Fibroblast of villous mesenchyme (primary cell): ENCODE measurements around the gene CCDC148. TPM values are rescaled to one million over a fixed set of nuclear protein-coding genes. Genes with fewer than 3 reads are reported as not detected.

Experiments
- DNase-seq: peaks from one replicate; pipeline ENCODE4 v3.0.0-alpha.2; 2010; ENCODE audit warnings: low read depth
- H3K4me3 ChIP-seq: 2 replicates; pipeline ENCODE4 v1.5.1; 2011; ENCODE audit warnings: low read depth, mild to moderate bottlenecking, low read length
- total RNA-seq: library from RNA; depleted of rRNA; stranded (reverse); fragments of >200 nt; gene quantifications from 2 replicates; pipeline ENCODE4 v1.2.3, GENCODE V29; 2012
- TF ChIP-seq, protein P1 (sequence below): IDR thresholded peaks from 2 replicates; pipeline ENCODE4 v1.5.1; 2012; ENCODE audit warnings: low read depth, mild to moderate bottlenecking, low read length; ENCODE audit not compliant: insufficient read depth

Gene CCDC148
- total RNA-seq, 1 donor, result 2.6 TPM

DNA sequence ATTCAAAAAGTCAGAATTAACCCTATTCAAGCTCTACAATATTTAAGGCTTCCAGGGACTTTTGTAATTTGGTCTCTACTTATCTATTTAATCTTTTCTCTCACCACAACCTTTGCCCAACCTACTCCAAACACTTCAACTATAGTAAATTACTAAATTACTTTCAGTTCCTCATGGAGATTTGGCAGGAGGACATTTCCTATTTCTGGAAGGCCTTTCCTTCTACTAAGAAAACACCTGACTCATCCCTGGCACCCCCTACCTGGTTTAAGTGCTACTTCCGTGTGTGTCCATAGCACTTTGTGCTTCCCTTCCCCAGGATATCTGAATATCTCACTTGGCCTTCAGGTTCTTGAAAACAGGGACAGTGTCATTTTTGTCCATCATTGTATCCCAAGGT is 258.6 kb downstream of the CCDC148 start:
- no peak for DNase-seq
- TF ChIP-seq, protein P1, sequence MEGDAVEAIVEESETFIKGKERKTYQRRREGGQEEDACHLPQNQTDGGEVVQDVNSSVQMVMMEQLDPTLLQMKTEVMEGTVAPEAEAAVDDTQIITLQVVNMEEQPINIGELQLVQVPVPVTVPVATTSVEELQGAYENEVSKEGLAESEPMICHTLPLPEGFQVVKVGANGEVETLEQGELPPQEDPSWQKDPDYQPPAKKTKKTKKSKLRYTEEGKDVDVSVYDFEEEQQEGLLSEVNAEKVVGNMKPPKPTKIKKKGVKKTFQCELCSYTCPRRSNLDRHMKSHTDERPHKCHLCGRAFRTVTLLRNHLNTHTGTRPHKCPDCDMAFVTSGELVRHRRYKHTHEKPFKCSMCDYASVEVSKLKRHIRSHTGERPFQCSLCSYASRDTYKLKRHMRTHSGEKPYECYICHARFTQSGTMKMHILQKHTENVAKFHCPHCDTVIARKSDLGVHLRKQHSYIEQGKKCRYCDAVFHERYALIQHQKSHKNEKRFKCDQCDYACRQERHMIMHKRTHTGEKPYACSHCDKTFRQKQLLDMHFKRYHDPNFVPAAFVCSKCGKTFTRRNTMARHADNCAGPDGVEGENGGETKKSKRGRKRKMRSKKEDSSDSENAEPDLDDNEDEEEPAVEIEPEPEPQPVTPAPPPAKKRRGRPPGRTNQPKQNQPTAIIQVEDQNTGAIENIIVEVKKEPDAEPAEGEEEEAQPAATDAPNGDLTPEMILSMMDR, result no peak
- H3K4me3 ChIP-seq, result no peak overlapping the region

- TF ChIP-seq, protein P1, result no peak
- DNase-seq, result no peak
Measured at GRCh38 chr2:158194229-158194628, 262.3 kb downstream of the CCDC148 start.

GRCh38 chr2:158192515-158193443 is 263.8 kb downstream of the CCDC148 start:
- H3K4me3 ChIP-seq, result no peak overlapping the region
- no peak for DNase-seq
- TF ChIP-seq, protein P1, result no peak

More at GRCh38 chr2:158194229-158194628, 262.3 kb downstream of the CCDC148 start:
- no peak overlapping the region for H3K4me3 ChIP-seq

GRCh38 chr2:158191076-158191895 is 265.3 kb downstream of the CCDC148 start:
- no peak overlapping the region for H3K4me3 ChIP-seq
- no peak for DNase-seq
- TF ChIP-seq, protein P1, result no peak

GRCh38 chr2:158189526-158189925 is 267.0 kb downstream of the CCDC148 start:
- TF ChIP-seq, protein P1, result no peak
- no peak for DNase-seq
- H3K4me3 ChIP-seq, result no peak overlapping the region

DNA sequence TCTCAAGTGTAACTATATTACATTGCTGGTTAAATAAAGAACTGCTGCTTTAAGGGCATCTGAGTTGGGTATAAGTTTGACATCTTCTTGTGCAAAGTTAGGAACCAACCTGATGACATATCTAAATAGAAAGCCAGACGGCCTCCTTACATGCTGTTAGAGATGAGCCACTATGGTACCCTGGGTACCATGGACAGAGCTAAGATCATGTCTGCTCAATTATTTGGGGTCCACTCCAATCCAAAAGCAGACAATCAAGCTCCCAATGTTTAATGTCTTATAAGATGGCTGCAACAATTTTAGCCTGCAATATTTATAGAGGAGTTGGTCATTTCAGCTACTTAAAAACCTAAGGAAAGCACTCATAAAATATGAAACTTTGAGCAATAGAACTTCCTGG is 268.6 kb downstream of the CCDC148 start:
- no peak for DNase-seq
- TF ChIP-seq, protein P1, result no peak
- no peak overlapping the region for H3K4me3 ChIP-seq
